Renal cortical epithelial cell (primary cell): ENCODE measurements around the gene TTYH1. TPM values are rescaled to one million over a fixed set of nuclear protein-coding genes. Genes with fewer than 3 reads are reported as not detected.

ENCODE experiments used
- DNase-seq: peaks from one replicate; pipeline ENCODE4 v3.0.0-alpha.2; 2011; ENCODE audit warnings: low read depth
- total RNA-seq: library from RNA; depleted of rRNA; stranded (reverse); fragments of >200 nt; gene quantifications from 2 replicates; pipeline ENCODE4 v1.2.3, GENCODE V29; 2014

TTYH1 gene
- total RNA-seq, 1 donor from 2014 or later, result not detected

GRCh38 chr19:54392105-54392504, 23.2 kb upstream of the TTYH1 start:
- DNase-seq, result no peak

GRCh38 chr19:54393381-54393780, 21.9 kb upstream of the TTYH1 start:
- no peak for DNase-seq

GRCh38 chr19:54395685-54396084, 19.6 kb upstream of the TTYH1 start:
- no peak for DNase-seq

GRCh38 chr19:54399189-54399588, 16.1 kb upstream of the TTYH1 start:
- no peak for DNase-seq

GRCh38 chr19:54400913-54401312, 14.4 kb upstream of the TTYH1 start:
- DNase-seq, result no peak

- no peak for DNase-seq
Observed at GRCh38 chr19:54403054-54403453, 12.2 kb upstream of the TTYH1 start.

GRCh38 chr19:54405628-54406027, 9.6 kb upstream of the TTYH1 start:
- no peak for DNase-seq

GRCh38 chr19:54407780-54408179, 7.5 kb upstream of the TTYH1 start:
- DNase-seq, result no peak

GRCh38 chr19:54408456-54409026, 6.7 kb upstream of the TTYH1 start:
- DNase-seq, result no peak

- no peak for DNase-seq
Observed at GRCh38 chr19:54411033-54411432, 4.2 kb upstream of the TTYH1 start.

GRCh38 chr19:54412877-54413276, 2.4 kb upstream of the TTYH1 start:
- no peak for DNase-seq

- no peak for DNase-seq
Observed at GRCh38 chr19:54414156-54414555, 1.1 kb upstream of the TTYH1 start.

GRCh38 chr19:54415901-54416673, 823 bp downstream of the TTYH1 start:
- no peak for DNase-seq

- DNase-seq, result no peak
Observed at GRCh38 chr19:54416695-54417491, 1.6 kb downstream of the TTYH1 start.

- no peak for DNase-seq
Observed at GRCh38 chr19:54418030-54418929, 3.0 kb downstream of the TTYH1 start.

GRCh38 chr19:54418930-54419800, 3.9 kb downstream of the TTYH1 start:
- DNase-seq, result no peak

GRCh38 chr19:54420068-54420382, 4.8 kb downstream of the TTYH1 start:
- DNase-seq, result no peak

GRCh38 chr19:54420383-54421168, 5.3 kb downstream of the TTYH1 start:
- no peak for DNase-seq

GRCh38 chr19:54421169-54421516, 5.9 kb downstream of the TTYH1 start:
- DNase-seq, result no peak

- no peak for DNase-seq
Observed at GRCh38 chr19:54421521-54421920, 6.3 kb downstream of the TTYH1 start.
